NB4 (cell line): Measurements from ENCODE around the gene CNKSR1.

Experiments
- DNase-seq: peaks from one replicate; pipeline ENCODE4 v3.0.0; 2010; ENCODE audit warnings: low read depth
- H3K4me3 ChIP-seq: one replicate; pipeline ENCODE4 v1.5.1; 2011; ENCODE audit warnings: mild to moderate bottlenecking, low read depth, low read length, moderate library complexity
- MYC ChIP-seq: IDR thresholded peaks from 2 replicates; pipeline ENCODE4 v1.6.1; 2011; ENCODE audit warnings: low read depth, low read length
- POLR2A ChIP-seq: IDR thresholded peaks from 2 replicates; pipeline ENCODE4 v1.6.1; 2011; ENCODE audit warnings: mild to moderate bottlenecking; ENCODE audit not compliant: insufficient read length; ENCODE audit errors: extremely low read depth
- TF ChIP-seq, protein P1 (sequence below): IDR thresholded peaks from 2 replicates; pipeline ENCODE4 v1.6.1; 2011; ENCODE audit warnings: low read depth, low read length
- TF ChIP-seq, protein P2 (sequence below): IDR thresholded peaks from one replicate; pipeline ENCODE4 v1.5.1; 2012; ENCODE audit warnings: low read depth, low read length

Gene CNKSR1

DNA sequence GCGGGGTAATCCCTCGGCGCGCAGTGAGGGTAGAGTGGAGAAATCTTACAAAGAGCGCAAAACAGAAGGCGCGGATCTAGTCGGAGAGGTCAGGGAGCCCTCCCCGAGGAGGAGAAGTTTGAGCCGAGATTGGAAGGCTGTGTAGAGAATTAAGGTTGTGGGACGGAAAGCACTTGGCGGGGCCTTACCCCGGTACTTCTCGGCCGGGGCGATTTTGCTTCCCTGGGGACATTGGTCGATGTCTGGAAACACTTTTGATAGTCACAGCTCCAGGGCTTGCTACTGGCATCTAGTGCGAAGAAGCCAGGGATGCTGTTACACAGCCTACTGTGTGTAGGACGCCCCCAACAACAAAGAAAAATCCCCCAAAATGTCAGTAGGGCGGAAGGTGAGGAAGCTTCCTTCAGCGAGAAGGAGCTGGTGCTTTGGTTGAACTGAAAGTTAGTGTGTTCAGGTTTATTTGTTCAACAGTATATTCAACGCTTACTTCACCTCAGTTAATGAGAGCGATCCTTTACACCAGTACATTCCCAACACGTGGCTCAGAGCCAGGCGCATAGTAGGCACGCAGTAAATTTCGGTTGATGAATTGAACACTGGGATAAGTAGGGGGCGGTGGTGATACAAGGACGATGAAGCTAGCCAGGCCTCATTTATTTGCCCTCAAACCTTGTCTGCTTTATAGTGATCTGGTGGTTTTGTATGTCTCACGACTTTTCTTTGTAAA, 57.5 kb downstream of the CNKSR1 start:
- peak; percentile 56 for DNase-seq
- TF ChIP-seq, protein P1, sequence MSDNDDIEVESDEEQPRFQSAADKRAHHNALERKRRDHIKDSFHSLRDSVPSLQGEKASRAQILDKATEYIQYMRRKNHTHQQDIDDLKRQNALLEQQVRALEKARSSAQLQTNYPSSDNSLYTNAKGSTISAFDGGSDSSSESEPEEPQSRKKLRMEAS, result peak; percentile 72
- TF ChIP-seq MYC, result no peak; the same call in 1 of the 2 replicates

DNA sequence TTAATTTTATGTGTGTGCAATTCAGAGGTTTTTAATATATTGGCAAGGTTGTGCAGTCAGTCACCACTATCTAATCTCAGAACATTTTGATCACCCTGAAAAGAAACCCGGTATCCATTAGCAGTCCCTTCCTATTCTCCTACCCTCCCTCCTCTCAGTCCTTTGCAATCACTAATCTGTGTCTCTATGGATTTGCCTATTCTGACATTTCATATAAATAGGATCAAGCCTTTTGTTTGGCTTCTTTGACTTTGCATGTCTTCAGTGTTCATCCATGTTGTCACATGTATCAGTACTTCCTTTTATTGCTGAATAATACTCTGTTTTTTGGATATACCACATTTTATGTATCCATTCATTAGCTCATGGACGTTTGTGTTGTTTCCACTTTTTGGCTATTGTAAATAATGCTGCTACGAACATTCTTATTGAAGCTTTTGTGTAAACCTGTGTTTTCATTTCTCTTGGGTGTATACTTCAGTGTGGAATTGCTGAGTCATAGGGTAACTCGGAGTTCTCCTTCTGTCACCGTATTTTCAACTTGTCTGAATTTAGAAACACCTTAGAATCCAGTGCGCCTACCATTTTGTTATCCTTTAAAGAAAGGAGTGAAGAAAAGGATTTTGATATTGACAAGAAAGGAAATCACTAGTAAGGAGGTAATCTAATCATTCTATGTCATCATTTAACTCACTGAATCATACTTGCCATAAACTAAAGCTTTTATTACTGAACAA, 60.1 kb downstream of the CNKSR1 start:
- H3K4me3 ChIP-seq, result peak overlapping the region; percentile 94
- peak; percentile 53 for DNase-seq
- TF ChIP-seq MYC (no peak), POLR2A (no peak)
- TF ChIP-seq, protein P2, sequence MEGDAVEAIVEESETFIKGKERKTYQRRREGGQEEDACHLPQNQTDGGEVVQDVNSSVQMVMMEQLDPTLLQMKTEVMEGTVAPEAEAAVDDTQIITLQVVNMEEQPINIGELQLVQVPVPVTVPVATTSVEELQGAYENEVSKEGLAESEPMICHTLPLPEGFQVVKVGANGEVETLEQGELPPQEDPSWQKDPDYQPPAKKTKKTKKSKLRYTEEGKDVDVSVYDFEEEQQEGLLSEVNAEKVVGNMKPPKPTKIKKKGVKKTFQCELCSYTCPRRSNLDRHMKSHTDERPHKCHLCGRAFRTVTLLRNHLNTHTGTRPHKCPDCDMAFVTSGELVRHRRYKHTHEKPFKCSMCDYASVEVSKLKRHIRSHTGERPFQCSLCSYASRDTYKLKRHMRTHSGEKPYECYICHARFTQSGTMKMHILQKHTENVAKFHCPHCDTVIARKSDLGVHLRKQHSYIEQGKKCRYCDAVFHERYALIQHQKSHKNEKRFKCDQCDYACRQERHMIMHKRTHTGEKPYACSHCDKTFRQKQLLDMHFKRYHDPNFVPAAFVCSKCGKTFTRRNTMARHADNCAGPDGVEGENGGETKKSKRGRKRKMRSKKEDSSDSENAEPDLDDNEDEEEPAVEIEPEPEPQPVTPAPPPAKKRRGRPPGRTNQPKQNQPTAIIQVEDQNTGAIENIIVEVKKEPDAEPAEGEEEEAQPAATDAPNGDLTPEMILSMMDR, result no peak
- TF ChIP-seq, protein P1, result no peak

More for the DNA sequence above, 57.5 kb downstream of the CNKSR1 start:
- peak overlapping the region; percentile 94 for H3K4me3 ChIP-seq
